GM21360 (cell line): ENCODE results near the gene FAM174B.

ENCODE experiments used
- ATAC-seq: cut with Tn5 transposase; IDR thresholded peaks from one replicate; pipeline ENCODE4 v1.9.1; 2021; ENCODE audit warnings: mild to moderate bottlenecking, moderate library complexity; ENCODE audit not compliant: unreplicated experiment

FAM174B gene

GRCh38 chr15:92643849-92644815 is 11.4 kb downstream of the FAM174B start:
- ATAC-seq: peak; percentile 74

- ATAC-seq: no peak
These were observed 16.7 kb downstream of the FAM174B start for GRCh38 chr15:92638709-92639365.

GRCh38 chr15:92638291-92638708 is 17.3 kb downstream of the FAM174B start:
- ATAC-seq: no peak

GRCh38 chr15:92637626-92638025 is 17.9 kb downstream of the FAM174B start:
- no peak for ATAC-seq

- ATAC-seq: peak; percentile 48
These were observed 18.6 kb downstream of the FAM174B start for GRCh38 chr15:92636908-92637481.

- no peak for ATAC-seq
These were observed 19.1 kb downstream of the FAM174B start for GRCh38 chr15:92636401-92636907.

GRCh38 chr15:92634671-92635201 is 20.8 kb downstream of the FAM174B start:
- ATAC-seq: no peak

GRCh38 chr15:92634060-92634459 is 21.5 kb downstream of the FAM174B start:
- ATAC-seq: no peak

- ATAC-seq: no peak
These were observed 22.2 kb downstream of the FAM174B start for GRCh38 chr15:92633418-92633817.

GRCh38 chr15:92633001-92633400 is 22.6 kb downstream of the FAM174B start:
- no peak for ATAC-seq

GRCh38 chr15:92631721-92632120 is 23.9 kb downstream of the FAM174B start:
- no peak for ATAC-seq

GRCh38 chr15:92629975-92630626 is 25.5 kb downstream of the FAM174B start:
- no peak for ATAC-seq

GRCh38 chr15:92629276-92629974 is 26.1 kb downstream of the FAM174B start:
- no peak for ATAC-seq

- no peak for ATAC-seq
These were observed 28.6 kb downstream of the FAM174B start for GRCh38 chr15:92627014-92627413.

GRCh38 chr15:92625251-92625980 is 30.2 kb downstream of the FAM174B start:
- peak; percentile 79 for ATAC-seq

- ATAC-seq: no peak
These were observed 31.1 kb downstream of the FAM174B start for GRCh38 chr15:92624401-92624991.

GRCh38 chr15:92623435-92623834 is 32.1 kb downstream of the FAM174B start:
- ATAC-seq: no peak

GRCh38 chr15:92621972-92622533 is 33.5 kb downstream of the FAM174B start:
- ATAC-seq: peak; percentile 23

GRCh38 chr15:92620991-92621390 is 34.6 kb downstream of the FAM174B start:
- ATAC-seq: no peak
